Liver (tissue), 9 donors: ENCODE results near the gene HOXC13. TPM values are rescaled to one million over a fixed set of nuclear protein-coding genes. Genes with fewer than 3 reads are reported as not detected.

Source experiments
- DNase-seq: peaks from one replicate; pipeline ENCODE4 v3.0.0-alpha.2; 2017; ENCODE audit warnings: low spot score
- H3K27ac ChIP-seq, 2 donors: one replicate each; pipeline ENCODE4 v1.7.0; 2013; ENCODE audit warnings: inconsistent platforms in 2 of 2, low read length in 2 of 2, control low read depth in 1 of 2, low read depth in 1 of 2, mild to moderate bottlenecking in 1 of 2
- H3K27me3 ChIP-seq, 4 donors: one replicate each; pipeline versions ENCODE4 v1.6.1 to v1.7.0; 2013; ENCODE audit warnings: low read length in 3 of 4, inconsistent platforms in 1 of 4, mild to moderate bottlenecking in 1 of 4, moderate library complexity in 1 of 4; ENCODE audit not compliant: control insufficient read depth in 4 of 4, insufficient read depth in 4 of 4
- H3K36me3 ChIP-seq, 4 donors: one replicate each; pipeline versions ENCODE4 v1.6.1 to v1.7.0; 2013; ENCODE audit warnings: low read length in 3 of 4, mild to moderate bottlenecking in 3 of 4, low read depth in 1 of 4, moderate library complexity in 1 of 4; ENCODE audit not compliant: control insufficient read depth in 4 of 4, insufficient read depth in 3 of 4
- H3K4me1 ChIP-seq, 4 donors: one replicate each; pipeline versions ENCODE4 v1.6.1 to v1.7.0; 2013; ENCODE audit warnings: low read length in 3 of 4, mild to moderate bottlenecking in 3 of 4, moderate library complexity in 1 of 4; ENCODE audit not compliant: control insufficient read depth in 4 of 4, insufficient read depth in 4 of 4
- H3K4me3 ChIP-seq, 3 donors: one replicate each; pipeline versions ENCODE4 v1.6.1 to v1.7.0; 2013; ENCODE audit warnings: low read length in 3 of 3, control low read depth in 1 of 3, low read depth in 1 of 3, mild to moderate bottlenecking in 1 of 3
- H3K9ac ChIP-seq, 2 donors: one replicate each; pipeline ENCODE4 v1.7.0; 2013; ENCODE audit warnings: low read length in 2 of 2, mild to moderate bottlenecking in 2 of 2, moderate library complexity in 2 of 2, control low read depth in 1 of 2, low read depth in 1 of 2
- H3K9me3 ChIP-seq, 4 donors: one replicate each; pipeline versions ENCODE4 v1.6.1 to v1.7.0; 2013; ENCODE audit warnings: low read length in 3 of 4; ENCODE audit not compliant: control insufficient read depth in 4 of 4
- FOXA1 ChIP-seq: IDR thresholded peaks from 2 replicates; pipeline ENCODE4 v1.6.1; 2016; ENCODE audit warnings: antibody characterized with exemption
- FOXA2 ChIP-seq: IDR thresholded peaks from 2 replicates; pipeline ENCODE4 v1.6.1; 2016; ENCODE audit warnings: antibody characterized with exemption
- GABPA ChIP-seq, 2 donors: IDR thresholded peaks in 1 of 2; conservative IDR thresholded peaks in 1 of 2; 2 replicates each; pipeline ENCODE4 v1.6.1; 2016; ENCODE audit warnings: antibody characterized with exemption in 2 of 2, mild to moderate bottlenecking in 1 of 2, moderate library complexity in 1 of 2
- HNF4A ChIP-seq, 2 donors: conservative IDR thresholded peaks; 2 replicates each; pipeline ENCODE4 v1.6.1; 2016; ENCODE audit warnings: antibody characterized with exemption in 2 of 2, mild to moderate bottlenecking in 2 of 2
- JUND ChIP-seq, 2 donors: IDR thresholded peaks; 2 replicates each; pipeline ENCODE4 v1.6.1; 2016; ENCODE audit warnings: antibody characterized with exemption in 2 of 2
- MAX ChIP-seq: IDR thresholded peaks from 2 replicates; pipeline ENCODE4 v1.6.1; 2016; ENCODE audit warnings: antibody characterized with exemption
- RAD21 ChIP-seq, 2 donors: IDR thresholded peaks; 2 replicates each; pipeline ENCODE4 v1.6.1; 2016; ENCODE audit warnings: antibody characterized with exemption in 2 of 2, mild to moderate bottlenecking in 2 of 2
- REST ChIP-seq: IDR thresholded peaks from 2 replicates; pipeline ENCODE4 v1.6.1; 2016; ENCODE audit warnings: antibody characterized with exemption, mild to moderate bottlenecking
- WGBS: extraction: QIAGEN DNeasy Blood & Tissue Kit; methylation state at CpG from one replicate; pipeline ENCODE4 v1.1.7; 2013; 5-methylcytosine and 5-hydroxymethylcytosine counted together
- polyA plus RNA-seq, 2 donors: library from polyadenylated mRNA; stranded (reverse) in 1 of 2; unstranded in 1 of 2; fragments of 200-250 nt in 1 of 2; fragments of >200 nt in 1 of 2; fragmentation: Nextera tagmentation in 1 of 2; extraction: Ambion mirVana in 1 of 2; gene quantifications; one replicate each; pipeline versions ENCODE4 v1.2.1 to v1.2.3, GENCODE V29; 2013 to 2015
- total RNA-seq, 2 donors: library from RNA; depleted of rRNA; stranded (reverse); fragments of >200 nt; gene quantifications; one replicate each; pipeline ENCODE4 v1.2.3, GENCODE V29; 2014
- TF ChIP-seq, protein P1 (sequence below): IDR thresholded peaks from 2 replicates; pipeline ENCODE4 v1.6.1; 2016; ENCODE audit warnings: antibody characterized with exemption
- TF ChIP-seq, protein P2 (sequence below): IDR thresholded peaks from 2 replicates; pipeline ENCODE4 v1.6.1; 2016; ENCODE audit warnings: antibody characterized with exemption
- donor health status: healthy.
- donor health status: healthy.
- donor health status: healthy.
- donor health status: healthy.
- donor health status: healthy.

The HOXC13 gene
- total and polyA plus RNA-seq, 4 donors, result not detected

GRCh38 chr12:53987787-53988230 lies 49.2 kb downstream of the HOXC13 start:
- no peak overlapping the region for H3K9ac ChIP-seq
- no peak overlapping the region for H3K4me3 ChIP-seq
- TF ChIP-seq FOXA1 (no peak), HNF4A (conservative IDR thresholded peaks at IDR 0.05) (no peak), REST (no peak), GABPA (IDR thresholded peaks at IDR 0.05 in 1 of 2, conservative IDR thresholded peaks at IDR 0.05 in 1 of 2) (no peak), FOXA2 (no peak), JUND (IDR thresholded peaks at IDR 0.05) (no peak)
- TF ChIP-seq, protein P1, sequence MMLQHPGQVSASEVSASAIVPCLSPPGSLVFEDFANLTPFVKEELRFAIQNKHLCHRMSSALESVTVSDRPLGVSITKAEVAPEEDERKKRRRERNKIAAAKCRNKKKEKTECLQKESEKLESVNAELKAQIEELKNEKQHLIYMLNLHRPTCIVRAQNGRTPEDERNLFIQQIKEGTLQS, result no peak
- TF ChIP-seq, protein P2, sequence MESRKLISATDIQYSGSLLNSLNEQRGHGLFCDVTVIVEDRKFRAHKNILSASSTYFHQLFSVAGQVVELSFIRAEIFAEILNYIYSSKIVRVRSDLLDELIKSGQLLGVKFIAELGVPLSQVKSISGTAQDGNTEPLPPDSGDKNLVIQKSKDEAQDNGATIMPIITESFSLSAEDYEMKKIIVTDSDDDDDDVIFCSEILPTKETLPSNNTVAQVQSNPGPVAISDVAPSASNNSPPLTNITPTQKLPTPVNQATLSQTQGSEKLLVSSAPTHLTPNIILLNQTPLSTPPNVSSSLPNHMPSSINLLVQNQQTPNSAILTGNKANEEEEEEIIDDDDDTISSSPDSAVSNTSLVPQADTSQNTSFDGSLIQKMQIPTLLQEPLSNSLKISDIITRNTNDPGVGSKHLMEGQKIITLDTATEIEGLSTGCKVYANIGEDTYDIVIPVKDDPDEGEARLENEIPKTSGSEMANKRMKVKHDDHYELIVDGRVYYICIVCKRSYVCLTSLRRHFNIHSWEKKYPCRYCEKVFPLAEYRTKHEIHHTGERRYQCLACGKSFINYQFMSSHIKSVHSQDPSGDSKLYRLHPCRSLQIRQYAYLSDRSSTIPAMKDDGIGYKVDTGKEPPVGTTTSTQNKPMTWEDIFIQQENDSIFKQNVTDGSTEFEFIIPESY, result no peak
- H3K4me1 ChIP-seq, result peaks cover 3 to 14% (median 10%) of the 10 kb centered on the region in 4 donors
- peaks cover 15 to 37% (median 26%) of the 10 kb centered on the region in 4 donors for H3K27me3 ChIP-seq
- WGBS, result 30% methylated on average over 4 of the region's 4 CpGs
- no peaks in the 10 kb centered on the region for H3K36me3 ChIP-seq
- DNase-seq, result no peak
- H3K9me3 ChIP-seq, result peaks cover 0 to 7% (median 2%) of the 10 kb centered on the region in 4 donors
- no peak overlapping the region for H3K27ac ChIP-seq

DNA sequence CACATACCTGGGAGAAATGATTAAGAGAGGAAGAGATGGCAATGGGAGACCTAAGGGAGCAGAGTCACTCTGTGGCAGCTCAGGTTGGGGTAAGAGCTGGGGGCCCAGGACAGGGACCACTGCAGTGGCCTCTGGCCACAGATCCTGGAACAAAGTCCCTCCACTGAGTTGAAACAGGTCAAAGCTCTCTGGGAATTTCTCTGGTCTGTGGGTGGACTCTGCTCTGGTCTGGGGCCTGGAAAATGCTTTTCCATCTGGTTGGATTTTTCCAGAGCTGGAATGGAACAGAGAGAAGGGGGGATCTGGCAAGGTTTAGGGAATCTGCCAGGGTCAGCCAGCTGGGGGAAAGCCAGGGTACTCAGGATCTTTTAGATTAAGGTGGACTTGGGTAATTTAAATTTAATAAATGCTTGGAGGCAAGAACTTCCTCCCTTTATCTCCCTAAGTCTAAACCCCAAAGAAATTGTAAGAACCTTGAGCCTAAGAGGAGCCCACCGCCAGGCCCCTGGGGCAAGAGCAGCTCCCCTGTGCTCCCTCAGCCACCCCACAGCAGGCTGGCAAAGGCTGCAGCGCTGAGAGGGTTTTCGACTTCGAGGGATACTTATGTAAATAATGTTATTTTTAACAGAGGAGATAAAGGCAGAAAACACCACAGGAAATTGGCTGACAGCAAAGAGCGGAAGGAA lies 50.1 kb downstream of the HOXC13 start:
- Histone ChIP-seq H3K27me3 (peaks cover 13 to 39% (median 25%) of the 10 kb centered on the region in 4 donors), H3K9ac (no peak overlapping the region)
- no peak for TF ChIP-seq RAD21 (IDR thresholded peaks at IDR 0.05)
- TF ChIP-seq GABPA (IDR thresholded peaks at IDR 0.05 in 1 of 2, conservative IDR thresholded peaks at IDR 0.05 in 1 of 2), result no peak
- TF ChIP-seq HNF4A (conservative IDR thresholded peaks at IDR 0.05), result no peak
- TF ChIP-seq FOXA2, result no peak
- TF ChIP-seq JUND (IDR thresholded peaks at IDR 0.05), result no peak
- no peak for TF ChIP-seq MAX

More for the DNA sequence above, 50.1 kb downstream of the HOXC13 start:
- H3K4me3 ChIP-seq, result no peak overlapping the region
- H3K4me1 ChIP-seq, result peaks cover 3 to 14% (median 10%) of the 10 kb centered on the region in 4 donors
- 16% methylated on average over 5 of the region's 5 CpGs for WGBS
- no peak overlapping the region for H3K27ac ChIP-seq
- no peak for DNase-seq
- no peaks in the 10 kb centered on the region for H3K36me3 ChIP-seq
- H3K9me3 ChIP-seq, result peaks cover 0 to 4% (median 2%) of the 10 kb centered on the region in 4 donors
